Fibroblast of skin of scalp (primary cell): Measurements from ENCODE around the gene PKHD1.
A peak's percentile ranks its signal among the peaks of the same experiment; 100 is the strongest.
"Not testable (repeated sequence)": the region's sequence is repeated elsewhere in the genome, so short reads cannot be mapped to it uniquely, and the experiment has no call there.

Experiments used
- DNase-seq: peaks from one replicate; pipeline ENCODE4 v3.0.0-alpha.2; 2013

Gene PKHD1

DNA sequence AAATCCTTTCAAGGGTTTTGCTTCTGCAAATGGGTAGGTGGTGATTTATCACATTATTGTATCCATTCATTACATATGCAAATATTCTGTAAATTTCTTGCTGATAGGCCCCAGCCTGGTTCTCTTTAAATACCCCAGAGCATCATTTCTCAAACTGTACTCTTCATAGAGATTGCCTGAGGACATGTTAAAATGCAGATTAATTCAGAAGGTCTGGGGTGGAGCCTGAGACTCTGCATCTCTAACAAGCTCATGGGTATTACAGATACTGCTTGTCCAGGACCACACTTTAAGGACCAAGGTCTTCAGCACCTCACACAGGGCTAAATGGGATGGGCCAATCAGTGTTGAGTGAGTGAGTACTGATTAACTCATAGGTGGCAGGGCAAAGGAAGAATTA is 46.3 kb downstream of the PKHD1 start:
- no peak for DNase-seq

DNA sequence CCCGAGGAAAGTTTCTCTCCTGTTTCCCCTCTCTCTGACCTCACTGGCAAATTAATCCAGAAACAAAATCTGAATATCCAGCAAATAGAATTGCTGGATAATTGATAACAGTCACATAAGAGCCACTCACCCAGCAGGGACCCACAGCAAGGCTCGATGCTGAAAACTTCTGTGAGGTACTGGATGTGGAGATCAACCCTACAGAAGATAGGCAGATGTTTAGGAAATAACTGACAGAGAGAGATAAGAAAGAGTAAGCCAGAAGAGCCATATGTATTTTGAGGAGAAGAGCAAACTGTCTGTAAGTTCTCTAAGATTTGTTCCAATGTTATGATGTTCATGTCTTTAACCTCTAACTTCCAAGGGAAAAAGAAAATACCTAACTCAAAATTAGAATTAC is 59.7 kb downstream of the PKHD1 start:
- DNase-seq, result no peak

DNA sequence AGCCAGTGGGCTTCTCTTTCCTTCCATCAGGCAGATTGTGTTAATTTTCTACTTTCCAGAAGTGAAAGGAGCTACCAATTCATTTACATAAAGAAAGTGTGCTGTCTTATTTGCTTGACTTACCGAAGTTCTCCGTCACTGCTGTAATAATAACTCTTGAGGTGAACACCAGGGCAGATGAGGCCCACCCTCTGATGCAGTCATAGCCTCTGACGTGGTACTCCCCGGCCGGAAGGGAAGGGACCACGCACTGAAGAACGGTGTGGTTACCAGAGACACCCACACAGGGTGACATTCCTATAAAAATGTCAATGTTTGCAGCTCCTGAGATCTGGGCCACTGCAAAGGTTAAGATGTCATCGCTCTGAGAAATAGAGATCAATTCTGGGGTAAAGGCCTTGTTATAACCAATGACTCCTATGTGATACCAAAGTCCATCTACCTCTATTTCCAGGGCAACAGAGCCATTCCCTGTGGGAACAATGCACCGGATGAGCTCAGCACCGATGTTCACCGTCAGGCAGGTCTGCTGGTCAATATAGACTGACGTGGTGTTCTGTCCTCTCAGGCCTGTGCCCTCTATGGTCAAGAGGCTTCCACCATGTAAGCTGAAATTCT is 62.9 kb downstream of the PKHD1 start:
- DNase-seq, result no peak

DNA sequence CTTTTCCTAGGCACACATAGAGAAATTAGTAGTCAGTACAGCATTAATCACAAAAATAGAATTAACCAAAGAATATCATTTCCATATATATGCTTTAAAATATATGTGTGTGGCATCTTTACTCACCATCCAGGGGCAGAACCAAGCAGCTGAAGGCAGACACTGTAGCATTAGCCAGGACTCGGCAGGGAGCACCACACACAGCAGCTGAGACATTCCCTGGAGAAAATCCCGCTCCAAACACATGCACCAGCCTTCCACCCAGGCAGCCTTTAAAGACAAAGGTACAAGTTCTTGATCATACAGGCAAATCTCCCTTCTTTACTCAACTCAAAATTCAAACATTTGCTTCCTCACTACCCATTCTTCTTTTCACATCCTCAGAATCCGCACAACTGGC is 64.7 kb downstream of the PKHD1 start:
- DNase-seq, result no peak

DNA sequence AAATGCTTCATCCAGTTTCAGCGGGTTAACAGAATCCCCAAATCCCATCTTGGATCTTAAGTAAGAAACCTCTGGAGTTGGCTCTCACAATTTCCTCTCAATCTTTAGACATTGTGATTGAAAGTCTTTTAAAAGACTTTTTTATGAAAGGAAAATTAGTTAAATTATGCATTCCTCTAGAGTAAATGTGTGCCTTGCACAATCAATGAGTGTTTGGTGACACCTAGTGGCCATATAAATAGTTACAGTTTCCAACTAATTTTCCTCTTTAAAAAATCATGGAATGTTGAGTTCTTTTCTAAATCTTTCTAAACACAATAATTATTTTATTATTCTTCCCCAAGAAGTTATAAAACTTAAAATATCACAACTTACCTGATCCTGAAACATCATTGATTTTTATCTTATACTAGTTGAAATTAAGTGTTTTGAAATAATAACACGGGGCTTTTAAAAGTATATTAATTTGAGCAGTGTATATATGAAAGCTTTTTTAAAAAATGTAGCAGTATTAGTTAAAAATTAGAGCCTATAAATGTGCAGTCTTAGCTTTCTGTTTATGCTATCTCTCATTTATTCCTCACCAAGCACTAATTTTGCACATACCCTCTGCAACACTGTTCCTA is 66.4 kb downstream of the PKHD1 start:
- peak; percentile 8 for DNase-seq

DNA sequence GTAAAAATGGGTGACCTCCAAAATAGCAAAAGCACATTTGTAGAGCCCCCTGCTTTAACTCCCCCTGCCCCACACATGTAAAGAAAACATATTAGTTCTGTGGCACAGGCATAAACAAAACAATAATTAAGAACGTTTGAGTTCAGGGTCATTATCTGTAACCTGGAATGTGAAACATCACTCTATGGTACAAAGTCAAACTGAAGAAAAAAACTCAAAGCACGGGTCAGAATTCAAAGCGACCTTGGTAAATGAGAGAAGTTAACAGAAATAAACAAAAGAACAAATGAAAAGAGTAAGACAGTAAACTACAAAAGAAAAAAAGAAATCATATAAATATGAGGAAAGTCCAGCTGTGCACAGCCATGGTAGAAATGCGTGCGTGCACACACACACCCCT is 67.5 kb downstream of the PKHD1 start:
- DNase-seq, result no peak

DNA sequence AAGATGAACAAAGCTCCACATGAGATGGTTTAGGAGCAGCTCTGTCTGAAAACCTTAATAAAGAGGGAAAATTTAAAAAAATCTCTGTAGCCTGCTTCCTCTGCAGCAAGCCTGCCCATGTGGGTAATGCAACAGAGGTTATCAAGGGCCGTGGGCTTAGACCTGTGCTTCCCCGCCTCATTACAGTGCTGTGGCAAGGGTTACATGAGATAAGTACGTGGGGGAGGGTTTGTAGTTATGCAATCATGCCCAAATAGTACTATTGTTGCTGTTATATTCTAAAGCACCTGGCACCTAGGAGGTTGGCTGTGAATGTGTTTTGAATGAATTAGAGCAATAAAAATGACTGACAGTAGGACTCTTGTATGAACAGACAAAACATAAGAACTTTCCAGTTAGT is 68.3 kb downstream of the PKHD1 start:
- DNase-seq, result no peak

DNA sequence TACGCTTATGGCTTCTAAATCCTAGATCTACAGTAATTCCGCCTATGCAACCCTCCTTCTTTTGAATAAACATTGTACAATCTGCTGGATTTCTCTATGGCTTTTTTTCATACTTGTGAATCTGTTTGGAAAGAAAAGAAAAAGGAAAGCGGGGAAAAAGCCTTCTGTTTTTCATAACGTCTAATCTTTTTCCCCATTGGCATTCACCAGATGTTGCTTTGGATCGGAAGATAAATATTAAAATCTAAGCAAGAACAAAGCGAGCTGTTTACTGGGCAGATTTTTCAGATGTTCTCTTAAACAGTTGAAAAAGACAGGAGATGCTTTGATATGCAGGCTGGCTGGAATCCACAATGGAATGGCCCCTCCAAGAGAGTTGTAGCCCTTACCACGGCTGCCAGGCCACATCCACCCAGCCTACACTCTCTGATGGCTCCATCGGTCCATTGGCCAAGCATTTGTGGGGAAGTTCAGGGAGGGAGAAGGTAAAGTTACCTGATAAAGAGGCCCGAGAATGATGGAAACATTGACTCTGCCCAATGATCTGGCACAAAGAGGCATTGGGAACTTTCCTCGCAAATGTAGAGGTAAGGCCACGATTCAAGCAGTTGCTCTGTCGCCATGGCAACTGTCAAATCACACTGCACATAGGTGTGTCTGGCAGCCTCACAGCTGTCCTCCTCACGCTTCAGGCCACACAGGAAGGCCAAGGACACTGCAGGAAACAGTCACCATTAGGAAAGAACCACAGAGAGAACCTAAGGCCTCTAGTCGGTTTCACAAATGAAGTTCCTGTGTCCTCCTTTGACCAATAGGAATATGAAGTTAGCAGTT is 70.3 kb downstream of the PKHD1 start:
- no peak for DNase-seq

DNA sequence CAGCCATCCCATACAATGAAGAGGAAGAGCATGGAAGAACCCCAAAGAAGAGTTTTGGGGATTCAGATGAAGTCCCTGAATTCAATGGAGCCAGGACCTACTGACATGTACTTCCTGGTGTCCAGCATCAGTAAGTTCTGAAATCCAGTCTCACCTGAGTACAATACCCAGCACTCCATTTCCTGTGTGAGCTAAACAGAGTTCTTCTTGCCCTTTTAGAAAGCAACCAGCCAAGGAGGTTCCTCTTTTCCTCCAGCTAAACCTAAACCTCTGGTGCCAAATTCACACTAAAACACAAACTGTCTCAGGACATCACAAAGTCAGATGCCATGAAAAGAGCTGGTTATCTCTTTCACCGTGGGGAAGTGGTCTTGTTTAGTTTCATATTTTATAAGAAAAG is 71.5 kb downstream of the PKHD1 start:
- no peak for DNase-seq

DNA sequence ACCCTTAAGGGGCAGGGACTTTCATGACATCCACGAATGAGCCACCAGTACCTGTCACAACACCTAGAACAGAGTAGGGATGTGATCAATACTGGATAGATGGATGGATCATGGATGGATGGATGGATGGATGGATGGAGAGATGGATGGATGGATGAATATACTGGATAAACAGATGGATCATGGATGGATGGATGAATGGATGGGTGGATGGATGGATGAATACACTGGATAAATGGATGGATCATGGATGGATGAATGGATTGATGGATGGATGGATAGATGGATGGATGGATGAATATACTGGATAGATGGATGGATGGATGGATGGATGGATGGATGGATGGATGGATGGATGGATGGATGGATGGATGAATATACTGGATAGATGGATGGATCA is 73.0 kb downstream of the PKHD1 start:
- no peak for DNase-seq

DNA sequence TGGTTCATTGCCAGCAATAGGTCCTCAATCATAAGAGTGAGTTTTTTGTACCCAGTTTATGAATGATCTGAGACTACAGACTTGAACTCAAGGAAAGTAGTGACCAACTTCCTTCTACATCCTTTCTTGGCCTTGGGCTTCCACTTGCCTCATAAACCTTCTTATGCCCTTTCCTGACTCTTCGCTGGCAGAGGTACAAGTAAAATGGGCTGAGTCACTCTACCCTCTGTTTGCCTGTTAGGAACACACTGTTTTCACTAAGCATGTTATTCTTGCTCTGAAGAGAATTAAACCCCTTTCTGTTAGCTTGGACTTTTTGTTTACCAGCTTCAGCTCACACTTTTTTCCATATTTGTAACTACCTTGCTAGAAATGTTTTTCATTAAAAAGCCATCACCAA is 74.4 kb downstream of the PKHD1 start:
- no peak for DNase-seq

DNA sequence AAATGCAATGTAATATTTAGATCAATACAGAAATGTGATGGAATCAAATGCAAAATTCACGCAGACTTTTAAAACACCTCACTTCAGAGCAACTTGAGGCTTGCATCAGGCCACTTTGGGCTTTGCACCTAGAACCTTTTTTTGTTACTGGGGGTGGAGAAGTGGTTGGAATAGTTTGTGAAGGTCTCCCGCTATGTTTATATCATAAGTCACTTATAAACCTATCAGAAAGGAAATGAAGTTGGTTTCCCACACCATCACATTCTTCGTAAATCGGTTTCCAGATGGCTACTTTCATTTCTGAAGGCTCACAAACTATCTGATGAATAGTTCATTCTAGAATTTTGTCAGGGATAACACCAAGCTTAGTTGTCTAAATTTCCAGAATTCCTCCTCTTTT is 74.8 kb downstream of the PKHD1 start:
- no peak for DNase-seq

DNA sequence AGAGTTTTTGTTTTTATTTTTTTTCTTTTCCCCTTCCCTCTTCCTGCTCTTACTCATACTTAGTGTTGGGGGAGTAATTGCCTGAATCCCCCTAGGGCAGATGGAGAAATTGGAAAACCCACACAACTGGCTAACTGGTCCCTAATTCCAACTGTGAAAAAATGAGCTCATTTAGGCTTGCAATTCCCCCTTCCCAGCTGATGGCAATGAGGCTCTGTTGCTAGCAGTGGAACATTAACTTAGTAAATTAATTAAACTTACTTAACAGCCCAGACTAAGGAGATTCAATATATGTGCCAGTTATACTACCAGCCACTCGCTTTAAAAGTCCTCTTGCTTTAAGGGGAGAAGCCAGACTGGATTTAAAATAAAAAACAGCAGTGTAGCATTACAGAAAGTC is 76.6 kb downstream of the PKHD1 start:
- DNase-seq, result no peak

DNA sequence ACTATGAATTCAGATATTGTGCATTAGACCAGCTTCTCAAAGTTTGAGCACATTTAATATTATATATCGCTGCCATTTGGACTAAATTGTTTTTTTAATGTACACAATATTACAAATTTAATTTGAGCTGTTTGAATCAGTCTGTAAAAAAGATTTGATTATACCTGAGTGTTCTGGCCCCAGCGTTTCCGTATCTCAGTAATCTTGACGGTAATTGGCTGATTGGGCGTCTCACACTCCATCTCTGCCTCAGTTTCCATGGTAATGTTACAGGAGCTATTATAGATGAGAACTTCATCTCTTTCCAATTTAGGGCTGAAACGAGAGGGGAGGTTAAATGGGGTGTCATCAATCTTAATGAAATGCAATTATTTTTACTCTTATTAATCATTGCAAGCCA is 77.3 kb downstream of the PKHD1 start:
- DNase-seq, result no peak

DNA sequence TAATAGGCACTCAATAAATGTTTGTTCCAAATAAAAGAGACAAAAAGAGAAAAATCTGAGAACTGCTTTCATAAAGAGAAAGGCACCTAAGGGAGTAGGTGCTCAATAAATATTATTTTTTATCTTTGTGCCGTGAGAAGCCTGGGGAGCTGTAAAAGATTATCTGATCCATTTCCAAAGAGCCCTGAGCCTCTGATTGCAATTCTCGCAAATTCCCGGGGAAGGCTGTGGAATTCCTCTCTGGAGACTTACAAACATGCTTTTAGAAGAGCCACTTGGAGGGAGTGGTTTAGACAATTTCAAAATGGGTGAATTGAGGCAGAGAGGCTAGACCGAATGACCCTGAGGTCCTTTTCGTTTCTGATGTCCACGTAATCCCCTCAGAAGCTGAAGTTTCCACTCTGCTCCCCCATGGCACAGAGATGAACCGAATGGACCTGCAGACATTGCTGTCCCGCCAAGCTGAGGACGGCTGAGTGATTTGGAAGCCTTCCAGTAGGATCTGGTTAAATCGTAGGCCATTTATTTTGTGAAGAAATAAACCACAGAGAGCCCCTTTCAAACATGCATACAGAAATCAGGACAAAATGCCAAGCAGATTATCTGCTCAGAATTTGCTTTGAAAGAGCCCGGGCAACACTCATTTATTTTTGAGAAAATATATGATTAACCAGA is 77.8 kb downstream of the PKHD1 start:
- no peak for DNase-seq

DNA sequence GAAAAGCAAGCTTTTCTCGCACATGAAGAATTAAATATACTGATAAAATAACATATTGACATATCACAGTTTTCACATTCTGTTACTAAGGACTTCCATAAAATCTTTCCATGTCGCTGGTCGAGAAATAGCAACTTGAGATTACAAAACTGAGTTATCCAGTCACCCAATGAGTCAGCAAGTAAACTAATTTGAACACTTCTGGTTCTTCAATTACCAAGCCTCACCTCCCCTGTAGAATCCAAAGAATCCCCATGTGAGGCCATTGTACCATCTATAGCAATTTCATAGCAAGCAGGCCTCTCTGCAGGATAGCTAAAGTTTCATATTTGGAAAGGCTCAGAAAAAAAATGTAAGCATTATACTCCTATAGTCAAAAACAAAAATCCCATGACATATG is 87.3 kb downstream of the PKHD1 start:
- no peak for DNase-seq

DNA sequence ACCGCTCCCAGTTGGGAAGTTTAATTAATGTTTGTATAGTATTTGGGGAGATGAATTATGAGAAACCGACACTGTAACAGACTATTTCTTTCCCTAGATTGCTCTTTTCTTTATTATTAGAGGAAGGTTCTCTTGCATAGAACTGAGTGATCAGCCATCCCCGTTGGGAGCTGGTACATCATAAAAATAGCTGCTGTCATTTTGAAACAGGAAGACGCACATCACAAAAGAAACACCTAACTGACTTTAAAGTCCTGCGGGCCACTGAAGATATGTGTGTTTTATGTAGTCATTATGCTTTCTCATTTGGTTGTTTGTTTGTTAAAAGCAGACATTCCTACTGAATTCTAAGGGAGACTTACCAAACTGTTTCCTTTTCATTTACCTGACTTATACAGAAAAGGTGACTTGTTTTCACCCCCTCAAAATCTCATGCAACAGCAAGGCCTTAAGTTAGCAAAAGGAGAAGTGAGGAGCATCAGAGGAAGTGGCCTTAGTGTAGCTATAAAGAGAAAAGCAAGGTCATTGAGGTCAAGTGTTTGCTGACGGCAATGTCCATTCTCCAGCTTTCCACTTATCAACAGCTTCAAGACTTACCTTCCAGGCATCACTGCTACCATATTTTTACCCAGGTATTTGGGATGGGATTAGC is 91.0 kb downstream of the PKHD1 start:
- no peak for DNase-seq

DNA sequence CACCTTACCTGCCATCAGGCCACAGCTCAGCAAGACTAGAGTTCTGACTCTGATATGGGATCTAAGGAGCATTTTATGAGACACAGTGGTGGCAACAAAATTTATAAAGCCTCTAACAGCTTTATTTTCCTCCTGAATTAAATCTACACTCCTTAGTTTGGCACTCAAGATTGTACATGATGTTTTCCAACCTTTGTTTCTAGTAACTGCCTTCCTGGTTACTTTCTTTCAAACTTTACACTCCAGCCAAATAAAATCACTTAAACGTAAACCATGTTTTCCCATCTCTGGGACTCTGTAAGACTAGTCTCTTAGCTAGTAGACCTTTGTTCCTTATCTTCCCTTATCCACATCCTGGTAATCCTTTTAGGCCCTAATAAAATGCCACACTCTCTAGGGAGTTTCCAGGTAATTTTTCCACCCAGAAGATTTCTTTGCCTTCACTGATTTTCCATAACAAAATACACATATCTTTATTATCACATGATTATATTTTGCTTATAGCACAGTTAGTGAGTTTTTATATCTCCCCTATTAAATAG is 92.1 kb downstream of the PKHD1 start:
- DNase-seq, result no peak

DNA sequence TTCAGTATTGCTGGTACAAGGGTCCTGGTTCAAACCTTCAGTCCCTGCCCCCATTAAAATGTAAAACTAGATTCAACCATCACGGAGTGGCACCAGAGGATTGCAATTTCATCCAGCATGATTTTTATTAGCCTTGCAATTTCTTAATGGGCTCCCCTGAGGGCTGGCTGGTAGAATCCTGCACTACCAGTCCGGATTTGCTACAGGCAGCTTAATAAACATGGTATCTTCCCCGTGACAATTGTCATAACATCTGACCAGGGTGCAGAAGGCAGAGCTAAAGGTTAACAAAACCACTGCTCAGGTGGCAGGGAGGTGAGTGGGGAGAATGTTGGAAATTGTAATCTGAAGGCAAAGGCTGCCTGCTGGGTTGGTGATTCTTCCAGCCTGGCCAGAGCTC is 94.5 kb downstream of the PKHD1 start:
- no peak for DNase-seq

DNA sequence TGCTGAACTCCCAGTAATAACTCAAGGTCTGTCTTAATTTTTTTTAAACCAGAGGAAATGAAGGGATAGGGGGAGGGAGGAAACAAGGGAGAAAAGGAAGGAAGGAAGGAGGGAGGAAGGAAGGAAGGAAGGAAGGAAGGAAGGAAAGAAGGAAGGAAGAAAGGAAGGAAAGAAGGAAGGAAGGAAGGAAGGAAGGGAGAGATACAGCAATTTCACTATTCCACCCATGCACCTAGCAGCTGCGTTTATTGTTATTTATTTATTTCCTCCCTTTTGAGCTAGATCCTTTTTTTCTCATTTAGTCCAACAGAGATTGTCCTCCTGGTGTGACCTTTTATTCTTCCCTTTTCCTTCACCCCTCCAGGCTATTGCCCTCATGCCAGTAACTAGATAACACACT is 97.6 kb downstream of the PKHD1 start:
- no peak for DNase-seq

DNA sequence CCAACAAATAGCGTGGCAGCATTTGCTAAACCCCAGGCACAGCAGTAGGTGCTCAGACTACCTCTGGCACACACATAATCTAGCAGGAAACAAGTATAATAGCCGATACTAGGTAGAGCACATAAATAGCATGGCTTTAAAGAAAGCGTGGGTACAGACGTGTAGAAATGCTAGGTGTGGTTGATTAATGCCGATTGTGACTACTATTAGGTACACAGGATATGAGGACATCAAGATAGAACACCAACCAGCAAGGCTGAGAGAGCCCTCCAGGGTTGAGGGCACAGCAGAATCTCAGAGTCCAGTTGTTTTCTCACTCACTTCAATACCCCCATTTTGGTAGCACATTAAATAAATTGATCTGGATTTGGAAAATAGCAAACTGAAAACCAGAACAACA is 100.5 kb downstream of the PKHD1 start:
- no peak for DNase-seq

DNA sequence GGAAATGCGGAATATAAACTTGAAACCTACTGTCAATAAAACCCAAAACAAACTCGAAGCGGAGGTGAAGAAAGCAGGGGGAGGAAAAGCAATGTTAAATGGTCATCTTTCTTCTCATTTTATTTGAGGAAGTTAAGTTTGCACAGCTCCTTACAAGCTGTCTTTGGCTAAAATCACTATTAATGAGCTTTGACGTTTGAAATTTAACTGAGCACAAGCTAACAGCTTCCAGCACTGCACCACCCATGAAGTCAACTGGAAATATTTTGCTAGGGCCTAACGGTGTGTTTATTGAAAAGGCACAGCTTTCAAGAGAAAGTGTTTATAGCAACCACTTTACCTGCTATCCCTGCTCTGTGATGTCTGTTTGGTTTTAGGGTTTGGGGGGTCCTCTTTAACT is 103.8 kb downstream of the PKHD1 start:
- no peak for DNase-seq

DNA sequence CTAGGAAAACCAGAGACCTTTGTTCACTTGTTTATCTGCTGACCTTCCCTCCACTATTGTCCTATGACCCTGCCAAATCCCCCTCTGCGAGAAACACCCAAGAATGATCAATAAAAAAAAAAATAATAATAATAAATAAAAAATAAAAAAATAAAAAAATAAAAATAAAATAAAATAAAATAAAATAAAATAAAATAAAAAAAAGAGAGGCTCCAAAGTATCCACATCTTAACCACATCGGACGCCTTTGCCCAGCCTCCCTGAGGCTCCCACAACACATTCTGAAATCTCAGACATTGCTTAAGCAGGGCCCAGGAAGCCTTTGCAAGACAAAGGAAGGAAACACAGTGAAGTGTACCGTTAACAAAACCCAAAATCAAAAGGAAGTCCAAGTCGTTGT is 104.7 kb downstream of the PKHD1 start:
- not testable (repeated sequence) for DNase-seq
